Glutamatergic neuron (in vitro differentiated cells): ENCODE data around the gene CHERP. TPM values are rescaled to one million over a fixed set of nuclear protein-coding genes. Genes with fewer than 3 reads are reported as not detected.
"Not testable (repeated sequence)": the region's sequence is repeated elsewhere in the genome, so short reads cannot be mapped to it uniquely, and the experiment has no call there.

Source experiments
- DNase-seq: peaks from one replicate; pipeline ENCODE4 v3.0.0; 2022
- H3K27ac Mint-ChIP-seq: one replicate; pipeline ENCODE4 v1.8.0; 2020; ENCODE audit warnings: mild to moderate bottlenecking, mixed read lengths, inconsistent platforms; ENCODE audit not compliant: unreplicated experiment
- H3K27me3 Mint-ChIP-seq: one replicate; pipeline ENCODE4 v1.8.0; 2020; ENCODE audit warnings: mild to moderate bottlenecking, moderate library complexity, mixed read lengths, inconsistent platforms; ENCODE audit not compliant: unreplicated experiment
- H3K36me3 Mint-ChIP-seq: one replicate; pipeline ENCODE4 v1.8.0; 2020; ENCODE audit warnings: mild to moderate bottlenecking, mixed read lengths, inconsistent platforms; ENCODE audit not compliant: unreplicated experiment
- H3K4me1 Mint-ChIP-seq: one replicate; pipeline ENCODE4 v1.8.0; 2020; ENCODE audit warnings: mild to moderate bottlenecking, low read depth, mixed read lengths, inconsistent platforms; ENCODE audit not compliant: unreplicated experiment
- H3K4me3 Mint-ChIP-seq: one replicate; pipeline ENCODE4 v1.8.0; 2020; ENCODE audit warnings: mild to moderate bottlenecking, mixed read lengths, inconsistent platforms; ENCODE audit not compliant: unreplicated experiment
- H3K9me3 Mint-ChIP-seq: one replicate; pipeline ENCODE4 v1.8.0; 2020; ENCODE audit warnings: mild to moderate bottlenecking, moderate library complexity, mixed read lengths, inconsistent platforms; ENCODE audit not compliant: unreplicated experiment
- total RNA-seq: library from RNA; stranded (reverse); fragmentation: NEBNext Ultra II Directional; extraction: Animal tissue kit (Norgen Biotek cat#: 25700); gene quantifications from one replicate; pipeline ENCODE4 v1.2.1, GENCODE V29; 2021; ENCODE audit not compliant: unreplicated experiment
- TF ChIP-seq, protein P1 (sequence below): fragments of 200-600 bp; sonication (generic); IDR thresholded peaks from one replicate; pipeline ENCODE4 v1.5.0; 2021; ENCODE audit not compliant: partially characterized antibody, unreplicated experiment

Gene CHERP
- total RNA-seq, 1 donor from 2014 or later, result 50.7 TPM

DNA sequence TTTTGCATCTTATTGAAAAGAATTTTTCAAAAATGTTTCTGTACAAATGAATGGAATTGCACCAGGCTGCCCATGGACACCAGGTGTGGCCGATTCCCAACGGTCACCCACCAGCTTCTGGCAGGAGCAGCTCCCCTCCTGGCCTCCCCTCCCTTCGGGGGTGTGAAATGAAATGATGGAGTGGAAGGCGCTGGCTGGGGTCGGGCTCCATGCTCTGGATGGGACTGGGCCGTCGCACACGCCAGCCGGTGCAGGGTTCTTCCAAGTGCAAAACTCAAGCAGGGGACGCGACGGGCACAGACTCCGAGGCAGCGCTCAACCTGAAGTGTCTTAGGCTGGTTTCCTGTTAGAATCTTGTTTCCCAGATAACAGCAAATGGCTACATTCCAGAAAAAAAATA, 24.2 kb downstream of the CHERP start:
- no peak for DNase-seq
- Mint-ChIP-seq H3K36me3 (no peaks in the 10 kb centered on the region), H3K9me3 (no peaks in the 10 kb centered on the region), H3K4me1 (no peaks in the 10 kb centered on the region), H3K27ac (no peak overlapping the region), H3K4me3 (no peak overlapping the region), H3K27me3 (peaks cover 1% of the 10 kb centered on the region)
- TF ChIP-seq, protein P1, sequence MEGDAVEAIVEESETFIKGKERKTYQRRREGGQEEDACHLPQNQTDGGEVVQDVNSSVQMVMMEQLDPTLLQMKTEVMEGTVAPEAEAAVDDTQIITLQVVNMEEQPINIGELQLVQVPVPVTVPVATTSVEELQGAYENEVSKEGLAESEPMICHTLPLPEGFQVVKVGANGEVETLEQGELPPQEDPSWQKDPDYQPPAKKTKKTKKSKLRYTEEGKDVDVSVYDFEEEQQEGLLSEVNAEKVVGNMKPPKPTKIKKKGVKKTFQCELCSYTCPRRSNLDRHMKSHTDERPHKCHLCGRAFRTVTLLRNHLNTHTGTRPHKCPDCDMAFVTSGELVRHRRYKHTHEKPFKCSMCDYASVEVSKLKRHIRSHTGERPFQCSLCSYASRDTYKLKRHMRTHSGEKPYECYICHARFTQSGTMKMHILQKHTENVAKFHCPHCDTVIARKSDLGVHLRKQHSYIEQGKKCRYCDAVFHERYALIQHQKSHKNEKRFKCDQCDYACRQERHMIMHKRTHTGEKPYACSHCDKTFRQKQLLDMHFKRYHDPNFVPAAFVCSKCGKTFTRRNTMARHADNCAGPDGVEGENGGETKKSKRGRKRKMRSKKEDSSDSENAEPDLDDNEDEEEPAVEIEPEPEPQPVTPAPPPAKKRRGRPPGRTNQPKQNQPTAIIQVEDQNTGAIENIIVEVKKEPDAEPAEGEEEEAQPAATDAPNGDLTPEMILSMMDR, result no peak

- H3K36me3 Mint-ChIP-seq, result no peaks in the 10 kb centered on the region
- no peaks in the 10 kb centered on the region for H3K9me3 Mint-ChIP-seq
- no peaks in the 10 kb centered on the region for H3K4me1 Mint-ChIP-seq
- TF ChIP-seq, protein P1, result no peak
- no peak overlapping the region for H3K27ac Mint-ChIP-seq
- no peak for DNase-seq
- H3K4me3 Mint-ChIP-seq, result no peak overlapping the region
- peaks cover 1% of the 10 kb centered on the region for H3K27me3 Mint-ChIP-seq
Observed at GRCh38 chr19:16516923-16517610, 25.2 kb downstream of the CHERP start.

GRCh38 chr19:16516381-16516780, 25.9 kb downstream of the CHERP start:
- Mint-ChIP-seq H3K9me3 (no peaks in the 10 kb centered on the region), H3K27ac (no peak overlapping the region), H3K4me1 (no peaks in the 10 kb centered on the region), H3K4me3 (no peak overlapping the region), H3K36me3 (no peaks in the 10 kb centered on the region), H3K27me3 (peaks cover 1% of the 10 kb centered on the region)
- DNase-seq, result no peak
- TF ChIP-seq, protein P1, result no peak

DNA sequence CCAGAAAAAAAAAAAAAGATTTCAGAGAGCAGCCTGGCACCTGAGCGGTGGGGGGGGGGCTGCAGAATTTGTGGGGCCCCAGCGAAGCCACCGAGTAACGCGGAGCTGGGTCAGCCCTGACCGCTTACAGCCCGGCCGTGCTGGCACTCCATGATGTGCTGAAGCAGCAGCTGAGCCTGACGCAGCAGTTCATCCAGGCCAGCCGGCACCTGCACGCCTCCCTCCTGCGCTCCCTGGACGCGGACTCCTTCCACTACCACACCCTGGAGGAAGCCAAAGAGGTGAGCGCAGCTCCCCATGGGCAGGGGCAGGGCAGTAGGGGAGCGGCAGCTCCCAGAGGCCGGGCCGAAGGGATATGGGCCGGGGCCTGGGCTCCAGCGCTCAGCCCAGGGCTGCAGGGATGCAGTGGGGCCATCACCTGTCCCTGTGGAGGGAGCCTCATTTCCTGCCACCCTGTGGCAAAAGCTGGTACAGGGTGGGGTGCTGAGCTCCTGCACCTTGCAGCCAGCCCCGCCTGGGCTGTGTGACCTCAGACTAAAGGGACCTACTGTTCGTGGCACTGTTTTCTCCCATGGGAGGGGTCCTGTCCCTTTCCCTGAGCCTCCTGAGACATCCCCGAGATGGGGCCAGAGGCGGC, 27.7 kb downstream of the CHERP start:
- no peak overlapping the region for H3K27ac Mint-ChIP-seq
- DNase-seq, result no peak
- H3K4me3 Mint-ChIP-seq, result no peak overlapping the region
- no peaks in the 10 kb centered on the region for H3K4me1 Mint-ChIP-seq
- no peaks in the 10 kb centered on the region for H3K36me3 Mint-ChIP-seq
- TF ChIP-seq, protein P1, result no peak
- no peaks in the 10 kb centered on the region for H3K9me3 Mint-ChIP-seq
- peaks cover 1% of the 10 kb centered on the region for H3K27me3 Mint-ChIP-seq

DNA sequence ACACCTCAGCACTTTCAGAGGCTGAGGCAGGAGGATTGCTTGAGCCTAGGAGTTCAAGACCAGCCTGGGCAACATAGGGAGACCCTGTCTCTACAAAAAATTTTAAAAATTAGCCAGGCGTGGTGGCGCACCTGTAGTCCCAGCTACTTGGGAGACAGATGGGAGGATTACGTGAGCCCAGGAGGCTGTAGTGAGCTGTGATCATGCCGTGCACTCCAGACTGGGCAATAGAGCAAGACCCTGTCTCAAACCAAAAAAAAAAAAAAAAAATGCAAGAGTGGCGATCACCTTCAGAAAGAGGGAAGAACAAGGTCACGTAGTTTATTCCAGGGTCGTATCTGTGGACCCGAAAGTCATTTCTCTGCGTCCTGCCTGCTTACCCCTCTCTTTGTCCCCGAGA, 29.6 kb downstream of the CHERP start:
- H3K27me3 Mint-ChIP-seq, H3K27ac Mint-ChIP-seq, H3K4me1 Mint-ChIP-seq, H3K9me3 Mint-ChIP-seq, DNase-seq, H3K4me3 Mint-ChIP-seq, H3K36me3 Mint-ChIP-seq: not testable (repeated sequence)
